ENCODE results near the gene RIN3. TPM values are rescaled to one million over a fixed set of nuclear protein-coding genes. Genes with fewer than 3 reads are reported as not detected.
"Not testable (repeated sequence)": the region's sequence is repeated elsewhere in the genome, so short reads cannot be mapped to it uniquely, and the experiment has no call there.

Gene RIN3
- polyA plus RNA-seq, 1 donor, result 10.8 TPM

- DNase-seq (ENCODE audit: low read depth), result no peak
Observed at GRCh38 chr14:92688434-92689375, 175.1 kb downstream of the RIN3 start.

GRCh38 chr14:92690171-92691011 is 176.8 kb downstream of the RIN3 start:
- no peak for DNase-seq (ENCODE audit: low read depth)

GRCh38 chr14:92692822-92693226 is 179.2 kb downstream of the RIN3 start:
- DNase-seq (ENCODE audit: low read depth), result no peak

GRCh38 chr14:92693998-92694795 is 180.6 kb downstream of the RIN3 start:
- DNase-seq (ENCODE audit: low read depth), result no peak

GRCh38 chr14:92694807-92695206 is 181.2 kb downstream of the RIN3 start:
- no peak for DNase-seq (ENCODE audit: low read depth)

GRCh38 chr14:92695562-92695961 is 182.0 kb downstream of the RIN3 start:
- DNase-seq (ENCODE audit: low read depth), result no peak

GRCh38 chr14:92696366-92696765 is 182.8 kb downstream of the RIN3 start:
- DNase-seq (ENCODE audit: low read depth), result no peak

GRCh38 chr14:92698393-92698792 is 184.8 kb downstream of the RIN3 start:
- DNase-seq (ENCODE audit: low read depth), result no peak

- DNase-seq (ENCODE audit: low read depth), result no peak
Observed at GRCh38 chr14:92701826-92702225, 188.2 kb downstream of the RIN3 start.

- DNase-seq (ENCODE audit: low read depth), result no peak
Observed at GRCh38 chr14:92702441-92702918, 188.9 kb downstream of the RIN3 start.

- no peak for DNase-seq (ENCODE audit: low read depth)
Observed at GRCh38 chr14:92703516-92703915, 189.9 kb downstream of the RIN3 start.

GRCh38 chr14:92704036-92704804 is 190.6 kb downstream of the RIN3 start:
- DNase-seq (ENCODE audit: low read depth), result no peak

- no peak for DNase-seq (ENCODE audit: low read depth)
Observed at GRCh38 chr14:92704821-92705220, 191.2 kb downstream of the RIN3 start.

GRCh38 chr14:92706386-92706785 is 192.8 kb downstream of the RIN3 start:
- no peak for DNase-seq (ENCODE audit: low read depth)

GRCh38 chr14:92709340-92710000 is 195.9 kb downstream of the RIN3 start:
- no peak for DNase-seq (ENCODE audit: low read depth)

- DNase-seq (ENCODE audit: low read depth), result no peak
Observed at GRCh38 chr14:92710001-92710341, 196.4 kb downstream of the RIN3 start.

- no peak for DNase-seq (ENCODE audit: low read depth)
Observed at GRCh38 chr14:92711976-92712653, 198.5 kb downstream of the RIN3 start.

- no peak for DNase-seq (ENCODE audit: low read depth)
Observed at GRCh38 chr14:92712654-92713051, 199.1 kb downstream of the RIN3 start.

- not testable (repeated sequence) for DNase-seq (ENCODE audit: low read depth)
Observed at GRCh38 chr14:92714739-92715307, 201.2 kb downstream of the RIN3 start.
